HEK293 (cell line): ENCODE data around the gene ABCA12.

ENCODE experiments used
- CTCF ChIA-PET: fragments of 350-600 bp; formaldehyde crosslinking; extraction: SDS; loops from one replicate; lab custom pipeline; 2021; ENCODE audit warnings: antibody characterized with exemption; lab: Yijun Ruan, JAX
- POLR2A ChIA-PET: fragments of 300-600 bp; formaldehyde crosslinking; extraction: SDS; loops from one replicate; lab custom pipeline; 2020; ENCODE audit warnings: antibody characterized with exemption, inconsistent platforms; lab: Yijun Ruan, JAX
- H3K27ac ChIP-seq: fragments of 200-500 bp; sonication (Bioruptor generic); 2 replicates; pipeline ENCODE4 v1.5.1; 2014; ENCODE audit warnings: low read depth, low read length, control low read depth, inconsistent platforms; ENCODE audit errors: extremely low read depth
- H3K36me3 ChIP-seq, 2 experiments: fragments of 200-500 bp in 1 of 2; sonication (Bioruptor generic) in 1 of 2; 1 replicate in 1 of 2; 2 replicates in 1 of 2; pipeline ENCODE4 v1.5.1; 2014 to 2017; ENCODE audit warnings: inconsistent platforms in 2 of 2, low read length in 2 of 2; ENCODE audit not compliant: control insufficient read depth in 2 of 2, insufficient read depth in 1 of 2
- H3K4me1 ChIP-seq: fragments of 200-500 bp; sonication (Bioruptor generic); 2 replicates; pipeline ENCODE4 v1.5.1; 2014; ENCODE audit warnings: mild to moderate bottlenecking, low read length, inconsistent platforms; ENCODE audit not compliant: control insufficient read depth, insufficient read depth
- H3K4me3 ChIP-seq: 2 replicates; pipeline ENCODE4 v1.5.1; 2011; ENCODE audit warnings: low read depth, mild to moderate bottlenecking, control low read depth, low read length, moderate library complexity
- H3K9me3 ChIP-seq: fragments of 200-500 bp; sonication (Bioruptor generic); 2 replicates; pipeline ENCODE4 v1.5.1; 2014; ENCODE audit warnings: low read depth, low read length, inconsistent platforms; ENCODE audit not compliant: control insufficient read depth, insufficient read depth
- GLI2 ChIP-seq: fragments of 450-650 bp; formaldehyde crosslinking; IDR thresholded peaks from 2 replicates; pipeline ENCODE4; 2017; ENCODE audit warnings: missing biosample characterization, missing genetic modification characterization, low read depth, borderline replicate concordance
- HOXA7 ChIP-seq: sonication (generic); formaldehyde crosslinking; IDR thresholded peaks from 2 replicates; pipeline ENCODE4 v1.8.1; 2022; ENCODE audit warnings: missing genetic modification reagents, borderline replicate concordance
- HOXD13 ChIP-seq: sonication (generic); formaldehyde crosslinking; IDR thresholded peaks from 2 replicates; pipeline ENCODE4 v1.8.0; 2022; ENCODE audit warnings: missing genetic modification reagents, borderline replicate concordance
- TSHZ1 ChIP-seq: fragments of 450-650 bp; formaldehyde crosslinking; IDR thresholded peaks from 2 replicates; pipeline ENCODE4 v1.5.1; 2016; ENCODE audit warnings: missing biosample characterization, missing genetic modification characterization, borderline replicate concordance
- ZBTB10 ChIP-seq: fragments of 450-650 bp; formaldehyde crosslinking; IDR thresholded peaks from 2 replicates; pipeline ENCODE4 v1.5.1; 2016; ENCODE audit warnings: missing biosample characterization, missing genetic modification characterization
- ZNF121 ChIP-seq: fragments of 450-650 bp; formaldehyde crosslinking; IDR thresholded peaks from 2 replicates; pipeline ENCODE4 v1.5.1; 2016; ENCODE audit warnings: missing biosample characterization, missing genetic modification characterization
- ZNF266 ChIP-seq: fragments of 450-650 bp; formaldehyde crosslinking; IDR thresholded peaks from 2 replicates; pipeline ENCODE4 v1.5.1; 2016; ENCODE audit warnings: missing biosample characterization, missing genetic modification characterization, low read depth
- ZNF354C ChIP-seq: fragments of 450-650 bp; formaldehyde crosslinking; IDR thresholded peaks from 2 replicates; pipeline ENCODE4 v1.5.1; 2016; ENCODE audit warnings: missing biosample characterization, missing genetic modification characterization, low read depth, borderline replicate concordance
- ZNF362 ChIP-seq: fragments of 450-650 bp; formaldehyde crosslinking; IDR thresholded peaks from 2 replicates; pipeline ENCODE4 v1.5.1; 2016; ENCODE audit warnings: missing biosample characterization, missing genetic modification characterization
- ZNF37A ChIP-seq: fragments of 450-650 bp; IDR thresholded peaks from 2 replicates; pipeline ENCODE4 v1.5.1; 2018; ENCODE audit warnings: missing biosample characterization, missing genetic modification characterization
- ZNF423 ChIP-seq: fragments of 450-650 bp; formaldehyde crosslinking; IDR thresholded peaks from 2 replicates; pipeline ENCODE4 v1.5.1; 2016; ENCODE audit warnings: missing biosample characterization, missing genetic modification characterization
- ZNF501 ChIP-seq: fragments of 450-650 bp; formaldehyde crosslinking; IDR thresholded peaks from 2 replicates; pipeline ENCODE4 v1.5.1; 2016; ENCODE audit warnings: missing biosample characterization, missing genetic modification characterization
- ZNF530 ChIP-seq: fragments of 450-650 bp; formaldehyde crosslinking; IDR thresholded peaks from 2 replicates; pipeline ENCODE4 v1.5.1; 2016; ENCODE audit warnings: low read depth, missing biosample characterization, missing genetic modification characterization
- ZNF677 ChIP-seq: fragments of 450-650 bp; IDR thresholded peaks from 2 replicates; pipeline ENCODE4 v1.5.0; 2018; ENCODE audit warnings: missing biosample characterization, mild to moderate bottlenecking, missing genetic modification characterization, moderate library complexity
- TF ChIP-seq, protein P1 (sequence below): fragments of 450-650 bp; formaldehyde crosslinking; IDR thresholded peaks from 2 replicates; pipeline ENCODE4 v1.5.1; 2016; ENCODE audit warnings: missing biosample characterization, missing genetic modification characterization
- TF ChIP-seq, protein P2 (sequence below): fragments of 450-650 bp; formaldehyde crosslinking; IDR thresholded peaks from 2 replicates; pipeline ENCODE4 v1.5.1; 2016; ENCODE audit warnings: missing biosample characterization, missing genetic modification characterization, borderline replicate concordance

The ABCA12 gene

GRCh38 chr2:215156453-215156852, 18.0 kb upstream of the ABCA12 start:
- ChIA-PET POLR2A (no interaction called here), CTCF (no interaction called here)
- Histone ChIP-seq H3K9me3 (no peaks in the 10 kb centered on the region), H3K4me3 (no peak overlapping the region), H3K36me3 (no peaks in the 10 kb centered on the region), H3K27ac (no peak overlapping the region), H3K4me1 (no peaks in the 10 kb centered on the region)
- TF ChIP-seq GLI2 (tag by site-specific recombination): no peak
- TF ChIP-seq ZNF266 (tag by site-specific recombination): no peak
- TF ChIP-seq, protein P1, sequence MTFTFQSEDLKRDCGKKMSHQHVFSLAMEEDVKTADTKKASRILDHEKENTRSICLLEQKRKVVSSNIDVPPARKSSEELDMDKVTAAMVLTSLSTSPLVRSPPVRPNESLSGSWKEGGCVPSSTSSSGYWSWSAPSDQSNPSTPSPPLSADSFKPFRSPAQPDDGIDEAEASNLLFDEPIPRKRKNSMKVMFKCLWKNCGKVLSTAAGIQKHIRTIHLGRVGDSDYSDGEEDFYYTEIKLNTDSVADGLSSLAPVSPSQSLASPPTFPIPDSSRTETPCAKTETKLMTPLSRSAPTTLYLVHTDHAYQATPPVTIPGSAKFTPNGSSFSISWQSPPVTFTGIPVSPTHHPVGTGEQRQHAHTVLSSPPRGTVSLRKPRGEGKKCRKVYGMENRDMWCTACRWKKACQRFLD: no peak
- TF ChIP-seq ZNF530: no peak
- no peak for TF ChIP-seq ZNF677
- no peak for TF ChIP-seq TSHZ1 (tag by site-specific recombination)
- TF ChIP-seq HOXA7: no peak
- TF ChIP-seq ZNF121 (tag by site-specific recombination): no peak
- TF ChIP-seq ZNF354C: no peak
- TF ChIP-seq ZNF423 (tag by site-specific recombination): no peak
- TF ChIP-seq, protein P2, sequence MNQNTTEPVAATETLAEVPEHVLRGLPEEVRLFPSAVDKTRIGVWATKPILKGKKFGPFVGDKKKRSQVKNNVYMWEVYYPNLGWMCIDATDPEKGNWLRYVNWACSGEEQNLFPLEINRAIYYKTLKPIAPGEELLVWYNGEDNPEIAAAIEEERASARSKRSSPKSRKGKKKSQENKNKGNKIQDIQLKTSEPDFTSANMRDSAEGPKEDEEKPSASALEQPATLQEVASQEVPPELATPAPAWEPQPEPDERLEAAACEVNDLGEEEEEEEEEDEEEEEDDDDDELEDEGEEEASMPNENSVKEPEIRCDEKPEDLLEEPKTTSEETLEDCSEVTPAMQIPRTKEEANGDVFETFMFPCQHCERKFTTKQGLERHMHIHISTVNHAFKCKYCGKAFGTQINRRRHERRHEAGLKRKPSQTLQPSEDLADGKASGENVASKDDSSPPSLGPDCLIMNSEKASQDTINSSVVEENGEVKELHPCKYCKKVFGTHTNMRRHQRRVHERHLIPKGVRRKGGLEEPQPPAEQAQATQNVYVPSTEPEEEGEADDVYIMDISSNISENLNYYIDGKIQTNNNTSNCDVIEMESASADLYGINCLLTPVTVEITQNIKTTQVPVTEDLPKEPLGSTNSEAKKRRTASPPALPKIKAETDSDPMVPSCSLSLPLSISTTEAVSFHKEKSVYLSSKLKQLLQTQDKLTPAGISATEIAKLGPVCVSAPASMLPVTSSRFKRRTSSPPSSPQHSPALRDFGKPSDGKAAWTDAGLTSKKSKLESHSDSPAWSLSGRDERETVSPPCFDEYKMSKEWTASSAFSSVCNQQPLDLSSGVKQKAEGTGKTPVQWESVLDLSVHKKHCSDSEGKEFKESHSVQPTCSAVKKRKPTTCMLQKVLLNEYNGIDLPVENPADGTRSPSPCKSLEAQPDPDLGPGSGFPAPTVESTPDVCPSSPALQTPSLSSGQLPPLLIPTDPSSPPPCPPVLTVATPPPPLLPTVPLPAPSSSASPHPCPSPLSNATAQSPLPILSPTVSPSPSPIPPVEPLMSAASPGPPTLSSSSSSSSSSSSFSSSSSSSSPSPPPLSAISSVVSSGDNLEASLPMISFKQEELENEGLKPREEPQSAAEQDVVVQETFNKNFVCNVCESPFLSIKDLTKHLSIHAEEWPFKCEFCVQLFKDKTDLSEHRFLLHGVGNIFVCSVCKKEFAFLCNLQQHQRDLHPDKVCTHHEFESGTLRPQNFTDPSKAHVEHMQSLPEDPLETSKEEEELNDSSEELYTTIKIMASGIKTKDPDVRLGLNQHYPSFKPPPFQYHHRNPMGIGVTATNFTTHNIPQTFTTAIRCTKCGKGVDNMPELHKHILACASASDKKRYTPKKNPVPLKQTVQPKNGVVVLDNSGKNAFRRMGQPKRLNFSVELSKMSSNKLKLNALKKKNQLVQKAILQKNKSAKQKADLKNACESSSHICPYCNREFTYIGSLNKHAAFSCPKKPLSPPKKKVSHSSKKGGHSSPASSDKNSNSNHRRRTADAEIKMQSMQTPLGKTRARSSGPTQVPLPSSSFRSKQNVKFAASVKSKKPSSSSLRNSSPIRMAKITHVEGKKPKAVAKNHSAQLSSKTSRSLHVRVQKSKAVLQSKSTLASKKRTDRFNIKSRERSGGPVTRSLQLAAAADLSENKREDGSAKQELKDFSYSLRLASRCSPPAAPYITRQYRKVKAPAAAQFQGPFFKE (tag by site-specific recombination): no peak
- TF ChIP-seq ZNF501 (tag by site-specific recombination): no peak
- no peak for TF ChIP-seq ZNF37A
- TF ChIP-seq HOXD13 (CRISPR knock-in tag): no peak
- TF ChIP-seq ZBTB10 (tag by site-specific recombination): no peak
- no peak for TF ChIP-seq ZNF362 (tag by site-specific recombination)
